ENCODE data around the gene CAPNS1.
"Not testable (repeated sequence)": the region's sequence is repeated elsewhere in the genome, so short reads cannot be mapped to it uniquely, and the experiment has no call there.

Gene CAPNS1

GRCh38 chr19:36169084-36169760 lies 29.4 kb downstream of the CAPNS1 start:
- no peak for TF ChIP-seq CTCF (IDR thresholded peaks at IDR 0.05; ENCODE audit: low read depth, low read length)
- H3K4me3 ChIP-seq (ENCODE audit: low read depth, low read length), result no peak overlapping the region

- no peak overlapping the region for H3K4me3 ChIP-seq (ENCODE audit: low read depth, low read length)
- no peak for TF ChIP-seq CTCF (IDR thresholded peaks at IDR 0.05; ENCODE audit: low read depth, low read length)
Measured at GRCh38 chr19:36172852-36173251, 33.0 kb downstream of the CAPNS1 start.

- H3K4me3 ChIP-seq (ENCODE audit: low read depth, low read length), result not testable (repeated sequence)
Measured at GRCh38 chr19:36173846-36174245, 34.0 kb downstream of the CAPNS1 start.

GRCh38 chr19:36179077-36179476 lies 39.2 kb downstream of the CAPNS1 start:
- H3K4me3 ChIP-seq (ENCODE audit: low read depth, low read length), result not testable (repeated sequence)

GRCh38 chr19:36182612-36183244 lies 42.9 kb downstream of the CAPNS1 start:
- TF ChIP-seq CTCF (IDR thresholded peaks at IDR 0.05; ENCODE audit: low read depth, low read length), result no peak
- no peak overlapping the region for H3K4me3 ChIP-seq (ENCODE audit: low read depth, low read length)

GRCh38 chr19:36183245-36183628 lies 43.4 kb downstream of the CAPNS1 start:
- no peak overlapping the region for H3K4me3 ChIP-seq (ENCODE audit: low read depth, low read length)
- TF ChIP-seq CTCF (IDR thresholded peaks at IDR 0.05; ENCODE audit: low read depth, low read length), result no peak

GRCh38 chr19:36186722-36187121 lies 46.9 kb downstream of the CAPNS1 start:
- H3K4me3 ChIP-seq (ENCODE audit: low read depth, low read length), result not testable (repeated sequence)

GRCh38 chr19:36196249-36196648 lies 56.4 kb downstream of the CAPNS1 start:
- no peak for TF ChIP-seq CTCF (IDR thresholded peaks at IDR 0.05; ENCODE audit: low read depth, low read length)
- no peak overlapping the region for H3K4me3 ChIP-seq (ENCODE audit: low read depth, low read length)

GRCh38 chr19:36198119-36198518 lies 58.3 kb downstream of the CAPNS1 start:
- no peak for TF ChIP-seq CTCF (IDR thresholded peaks at IDR 0.05; ENCODE audit: low read depth, low read length)
- H3K4me3 ChIP-seq (ENCODE audit: low read depth, low read length), result no peak overlapping the region

All from WI38 (cell line).